Hematopoietic multipotent progenitor cell treated with erythropoietin and hydrocortisone succinate and interleukin-3 and kit ligand, for 6 days (in vitro differentiated cells): ENCODE data around the gene PICALM.
"Not testable (repeated sequence)": the region's sequence is repeated elsewhere in the genome, so short reads cannot be mapped to it uniquely, and the experiment has no call there.

ENCODE experiments used
- DNase-seq: peaks from one replicate; pipeline ENCODE4 v3.0.0-alpha.2; 2015

The PICALM gene

GRCh38 chr11:85976525-85976924 lies 92.4 kb downstream of the PICALM start:
- no peak for DNase-seq

- DNase-seq = peak; percentile 63
Observed at GRCh38 chr11:85974122-85974521, 94.8 kb downstream of the PICALM start.

DNA sequence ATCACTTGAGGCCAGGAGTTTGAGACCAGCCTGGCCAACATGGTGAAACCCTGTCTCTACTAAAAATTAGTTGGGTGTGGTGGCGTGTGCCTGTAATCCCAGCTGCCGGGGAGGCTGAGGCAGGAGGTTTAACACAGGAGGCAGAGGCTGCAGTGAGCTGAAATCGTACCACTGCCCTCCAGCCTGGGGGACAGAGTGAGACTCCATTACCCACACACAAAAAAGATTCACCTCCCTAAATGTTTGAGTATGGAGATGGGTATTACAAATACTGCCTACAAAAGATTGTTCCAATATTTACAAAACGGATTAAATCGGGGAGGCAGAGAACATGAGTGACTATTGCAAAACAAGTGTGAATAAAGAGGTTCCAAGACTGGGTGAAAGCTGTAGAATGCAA lies 98.3 kb downstream of the PICALM start:
- DNase-seq = no peak

DNA sequence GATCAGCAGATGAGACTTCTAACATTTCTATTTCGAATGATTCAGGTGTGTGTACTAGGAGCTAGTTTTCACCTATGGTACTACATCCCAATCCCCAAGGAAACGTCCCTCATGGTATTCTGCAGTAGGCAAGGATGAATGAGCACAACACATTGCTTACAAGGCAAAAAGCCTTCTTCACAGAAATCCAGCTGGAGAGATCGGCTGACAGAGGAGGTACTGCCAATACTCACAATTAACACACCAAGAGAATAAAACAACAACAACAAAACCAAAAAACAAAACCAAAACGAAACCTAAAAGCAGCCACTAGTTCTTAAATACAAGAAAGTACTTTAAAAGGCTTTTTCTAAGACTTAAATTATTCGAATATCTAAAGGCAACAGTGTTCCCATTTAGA lies 101.4 kb downstream of the PICALM start:
- DNase-seq = no peak

- no peak for DNase-seq
Observed at GRCh38 chr11:85965202-85965601, 103.7 kb downstream of the PICALM start.

GRCh38 chr11:85961930-85962363 lies 106.9 kb downstream of the PICALM start:
- DNase-seq = no peak

DNA sequence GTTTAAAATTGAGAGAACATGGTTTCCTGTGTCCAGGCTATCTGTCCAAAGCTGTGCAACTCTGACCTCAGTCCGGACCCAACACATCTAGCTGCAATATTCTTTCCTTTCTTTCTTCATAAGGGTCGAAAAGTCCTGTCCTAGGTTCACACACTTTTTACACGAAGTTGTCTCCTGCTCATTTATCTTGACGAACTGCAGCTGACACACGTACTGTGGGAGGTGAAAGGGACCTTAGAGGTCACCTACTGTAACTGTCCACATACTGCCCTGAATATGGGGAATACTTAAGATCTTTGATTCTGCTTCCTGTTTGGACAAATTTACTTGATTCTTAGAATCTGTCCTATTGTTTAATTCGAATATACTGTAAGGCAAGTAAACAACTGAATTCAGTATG lies 107.8 kb downstream of the PICALM start:
- DNase-seq = no peak

DNA sequence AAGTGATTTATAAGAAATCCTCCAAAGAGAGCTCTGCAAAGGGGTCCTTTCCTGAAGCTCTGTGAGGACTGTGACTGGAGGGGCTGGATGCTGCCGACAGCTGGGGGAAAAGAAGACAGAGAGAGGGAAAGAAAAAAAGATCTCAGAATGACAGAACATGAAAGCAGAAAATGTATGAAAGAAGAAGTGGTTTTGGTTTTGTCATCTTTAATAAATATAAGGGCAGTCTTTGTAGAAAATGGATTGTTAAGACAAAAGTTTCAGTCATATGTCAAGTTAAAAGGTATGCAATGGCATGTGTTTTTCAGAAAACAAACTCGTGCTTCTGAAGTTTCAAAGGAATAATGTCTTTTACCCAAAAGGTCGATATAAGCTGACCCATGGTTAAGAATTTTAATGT lies 108.2 kb downstream of the PICALM start:
- no peak for DNase-seq

DNA sequence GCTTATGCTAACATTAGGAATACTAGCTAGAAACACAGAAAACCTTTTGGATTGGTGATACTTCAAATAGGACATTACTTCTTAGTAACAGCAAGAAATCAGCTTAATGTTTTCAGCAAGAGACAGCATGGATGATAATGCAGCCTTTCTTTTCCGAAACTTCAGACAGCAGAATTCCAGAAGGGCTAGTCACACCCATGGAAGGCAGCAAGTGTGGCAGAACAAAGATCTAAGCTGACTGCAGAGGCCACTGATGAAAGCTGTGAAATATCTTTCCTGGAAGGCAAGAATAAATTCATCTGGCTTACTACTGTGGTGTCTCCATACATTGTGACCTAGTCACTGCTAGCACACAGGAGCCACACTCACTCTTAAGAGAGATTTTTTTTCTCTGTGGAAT lies 113.4 kb downstream of the PICALM start:
- DNase-seq = no peak

DNA sequence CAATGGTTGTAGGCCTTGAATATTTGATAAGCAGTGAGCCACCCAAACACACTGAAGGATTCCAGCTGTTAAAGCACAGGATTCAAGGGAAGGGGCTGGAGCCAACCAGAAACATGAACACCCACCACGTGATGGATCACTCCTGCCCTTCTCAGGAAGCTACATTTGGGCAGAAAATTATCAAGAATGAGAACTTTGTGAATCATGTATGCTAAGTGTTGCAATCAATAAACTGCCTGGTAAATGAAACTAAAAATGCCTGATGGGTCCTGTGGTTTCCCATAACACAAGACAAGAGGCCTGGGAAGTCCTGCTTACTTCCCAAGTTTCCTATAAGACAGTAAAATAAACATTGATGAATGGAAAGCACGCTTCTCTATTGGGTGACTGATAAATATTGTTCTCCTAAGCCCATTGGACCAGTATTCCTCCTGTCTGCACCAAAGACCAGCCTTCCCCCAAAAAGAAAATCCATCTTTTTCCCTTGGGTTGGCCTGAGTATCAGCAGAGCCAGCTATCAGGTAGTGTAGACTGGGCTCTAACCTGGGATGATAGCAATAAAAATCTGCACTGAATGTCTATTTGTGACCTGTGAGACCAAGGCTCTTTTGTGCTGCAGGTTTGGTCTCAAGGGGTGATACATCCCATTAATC lies 115.3 kb downstream of the PICALM start:
- no peak for DNase-seq

DNA sequence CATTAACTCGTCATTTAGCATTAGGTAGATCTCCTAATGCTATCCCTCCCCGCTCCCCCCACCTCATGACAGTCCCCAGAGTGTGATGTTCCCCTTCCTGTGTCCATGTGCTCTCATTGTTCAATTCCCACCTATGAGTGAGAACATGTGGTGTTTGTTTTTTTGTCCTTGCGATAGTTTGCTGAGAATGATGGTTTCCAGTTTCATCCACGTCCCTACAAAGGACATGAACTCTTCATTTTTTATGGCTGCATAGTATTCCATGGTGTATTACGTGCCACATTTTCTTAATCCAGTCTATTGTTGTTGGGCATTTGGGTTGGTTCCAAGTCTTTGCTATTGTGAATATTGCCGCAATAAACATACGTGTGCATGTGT lies 116.8 kb downstream of the PICALM start:
- not testable (repeated sequence) for DNase-seq

- no peak for DNase-seq
Observed at GRCh38 chr11:85951428-85952107, 117.3 kb downstream of the PICALM start.

DNA sequence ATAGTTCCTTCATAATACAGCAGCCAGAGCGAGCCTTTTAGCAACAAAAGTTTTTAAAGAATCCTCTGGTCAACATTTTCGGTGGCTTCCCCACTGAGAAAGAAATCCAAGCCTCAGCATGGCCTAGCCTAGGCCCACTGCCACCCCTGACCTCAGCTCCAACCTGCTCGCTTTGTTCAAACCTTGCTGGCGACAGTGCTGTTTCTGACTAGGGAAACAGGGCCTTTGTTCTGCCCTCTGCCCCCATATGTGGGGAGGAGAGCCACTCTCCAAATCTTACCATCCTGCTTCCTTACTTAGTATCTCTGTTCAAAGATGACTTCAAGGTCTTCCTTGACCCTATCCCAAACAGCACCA lies 117.9 kb downstream of the PICALM start:
- no peak for DNase-seq

DNA sequence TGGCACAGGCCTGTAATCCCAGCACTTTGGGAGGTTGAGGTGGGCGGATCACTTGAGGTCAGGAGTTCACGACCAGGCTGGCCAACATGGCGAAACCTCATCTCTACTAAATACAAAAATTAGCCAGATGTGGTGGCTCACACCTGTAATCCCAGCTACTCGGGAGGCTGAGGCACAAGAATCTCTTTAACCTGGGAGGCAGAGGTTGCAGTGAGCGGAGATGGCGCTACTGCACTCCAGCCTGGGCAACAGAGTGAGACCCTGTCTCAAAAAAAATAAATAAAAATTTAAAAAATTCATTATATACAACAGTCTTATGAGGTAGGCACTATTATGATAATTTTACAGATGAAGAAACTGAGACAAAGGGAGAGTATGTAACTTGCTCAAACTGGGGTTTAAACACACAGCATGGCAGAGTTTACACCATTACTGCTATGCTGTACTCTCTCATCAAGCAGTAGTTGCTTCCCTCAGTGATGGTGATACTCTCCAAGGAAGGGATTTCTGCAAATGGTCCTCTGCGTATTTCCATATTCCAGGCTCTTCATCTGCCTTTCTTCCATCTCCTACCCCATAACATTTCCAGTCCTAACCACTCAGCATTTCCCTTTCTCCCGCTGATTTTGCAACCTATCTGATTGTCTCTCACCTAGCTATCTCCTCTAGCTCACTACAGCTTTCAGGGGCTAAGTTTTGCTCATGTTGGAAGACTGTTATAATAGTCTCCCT lies 118.4 kb downstream of the PICALM start:
- DNase-seq = no peak

- no peak for DNase-seq
Observed at GRCh38 chr11:85949798-85950197, 119.1 kb downstream of the PICALM start.

- DNase-seq = no peak
Observed at GRCh38 chr11:85948884-85949283, 120.0 kb downstream of the PICALM start.

GRCh38 chr11:85947431-85948272 lies 121.2 kb downstream of the PICALM start:
- peak; percentile 33 for DNase-seq

DNA sequence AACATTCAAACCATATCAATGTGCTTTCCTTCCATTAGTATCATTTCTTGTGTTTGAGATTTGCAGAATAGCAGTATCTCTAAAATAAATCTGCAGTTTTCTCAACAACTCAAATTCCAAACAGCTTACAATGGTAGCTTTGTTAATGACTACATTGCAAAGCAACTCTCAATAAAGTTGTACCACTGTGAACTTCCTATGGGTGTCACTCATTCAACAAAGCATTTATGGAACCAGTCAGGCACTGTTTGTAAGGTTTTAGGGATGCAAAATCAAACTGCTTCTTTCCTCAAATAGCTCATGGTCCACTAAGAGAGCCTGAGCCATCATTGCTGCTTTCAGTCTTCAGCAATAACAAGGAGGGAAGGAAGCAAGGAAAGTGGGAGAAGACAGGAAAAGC lies 122.7 kb downstream of the PICALM start:
- no peak for DNase-seq

- no peak for DNase-seq
Observed at GRCh38 chr11:85945788-85946187, 123.1 kb downstream of the PICALM start.

GRCh38 chr11:85945296-85945695 lies 123.6 kb downstream of the PICALM start:
- DNase-seq = no peak

DNA sequence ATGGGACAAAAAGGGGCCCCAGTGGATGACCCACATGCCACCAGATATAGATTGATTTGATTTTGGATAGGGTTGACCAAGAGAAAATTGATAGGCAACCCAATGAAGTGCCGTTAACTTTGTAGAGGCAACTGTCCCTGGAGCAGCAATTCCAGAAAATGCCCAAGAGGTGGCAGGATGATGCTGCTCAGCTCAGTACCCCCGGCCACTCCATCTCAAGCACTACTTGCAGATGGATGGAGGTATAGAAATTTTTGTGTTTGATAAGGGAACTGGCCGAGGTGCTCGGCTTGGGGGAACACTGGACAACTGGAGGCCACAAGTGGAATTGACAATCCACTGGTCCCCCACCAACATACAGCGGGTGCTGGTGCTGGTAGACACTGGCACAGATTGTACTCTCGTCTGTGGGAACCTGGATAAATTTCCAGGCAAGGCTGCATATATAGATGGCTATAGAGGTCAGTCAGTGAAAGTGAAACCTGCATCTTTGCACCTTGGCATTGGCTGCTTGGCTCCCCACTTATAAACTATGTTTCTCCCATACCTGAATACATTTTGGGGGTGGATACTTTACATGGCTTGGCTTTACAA lies 127.4 kb downstream of the PICALM start:
- DNase-seq = peak; percentile 70

- DNase-seq = peak; percentile 11
Observed at GRCh38 chr11:85939099-85940015, 129.5 kb downstream of the PICALM start.
